NOMO-1 treated with dmso at 0.1 percent for 144 hours (cell line): ENCODE measurements around the gene SEMA4G.

ENCODE experiments used
- DNase-seq: peaks from one replicate; lab custom pipeline; 2025; ENCODE audit not compliant: unreplicated experiment; lab: John Stamatoyannopoulos, UW

The SEMA4G gene

GRCh38 chr10:100987685-100988049 lies 18.4 kb downstream of the SEMA4G start:
- DNase-seq: no peak

- DNase-seq: no peak
Observed at GRCh38 chr10:100988166-100988565, 18.9 kb downstream of the SEMA4G start.

GRCh38 chr10:100989088-100989487 lies 19.8 kb downstream of the SEMA4G start:
- no peak for DNase-seq

- DNase-seq: no peak
Observed at GRCh38 chr10:100993986-100994708, 24.8 kb downstream of the SEMA4G start.

GRCh38 chr10:100995181-100995580 lies 25.9 kb downstream of the SEMA4G start:
- no peak for DNase-seq

GRCh38 chr10:100996678-100997359 lies 27.5 kb downstream of the SEMA4G start:
- DNase-seq: no peak

- peak; percentile 65 for DNase-seq
Observed at GRCh38 chr10:100997360-100998182, 28.3 kb downstream of the SEMA4G start.

- DNase-seq: peak; percentile 40
Observed at GRCh38 chr10:100998183-100998990, 29.1 kb downstream of the SEMA4G start.

- DNase-seq: peak; percentile 31
Observed at GRCh38 chr10:100998991-100999741, 29.9 kb downstream of the SEMA4G start.

GRCh38 chr10:100999742-101000126 lies 30.4 kb downstream of the SEMA4G start, which contains the start of gene LZTS2:
TSS of gene LZTS2 (plus strand) at chr10:100999808. CDS start at chr10:101002539, 2,731 bp downstream.
- no peak for DNase-seq

- no peak for DNase-seq
Observed at GRCh38 chr10:101000127-101000914, 31.0 kb downstream of the SEMA4G start.

GRCh38 chr10:101000915-101001658 lies 31.8 kb downstream of the SEMA4G start:
- no peak for DNase-seq

- no peak for DNase-seq
Observed at GRCh38 chr10:101001659-101002035, 32.3 kb downstream of the SEMA4G start.

- no peak for DNase-seq
Observed at GRCh38 chr10:101002456-101002855, 33.2 kb downstream of the SEMA4G start.

GRCh38 chr10:101003639-101004206 lies 34.4 kb downstream of the SEMA4G start:
- no peak for DNase-seq

GRCh38 chr10:101005361-101005760 lies 36.1 kb downstream of the SEMA4G start:
- DNase-seq: no peak

GRCh38 chr10:101005869-101006567 lies 36.7 kb downstream of the SEMA4G start:
- DNase-seq: no peak

GRCh38 chr10:101006593-101007098 lies 37.3 kb downstream of the SEMA4G start:
- DNase-seq: no peak
